HCT116 (cell line): ENCODE data around the gene C12orf75. TPM values are rescaled to one million over a fixed set of nuclear protein-coding genes. Genes with fewer than 3 reads are reported as not detected.

ENCODE experiments used
- ATAC-seq: fragments of 200-7000 bp; cut with Tn5 transposase; 2 replicates; pipeline ENCODE4 v1.9.1; 2020; ENCODE audit warnings: mild to moderate bottlenecking, moderate library complexity
- BruUV-seq: library from RNA; stranded (reverse); fragments of 400-500 nt; replicated peaks from 2 replicates; lab custom pipeline; 2021; lab: Mats Ljungman, UMichigan
- CTCF ChIA-PET: fragments of 300-600 bp; sonication (Branson Sonifier 250); formaldehyde crosslinking; loops from one replicate; lab custom pipeline; 2021; ENCODE audit warnings: antibody characterized with exemption; lab: Charles Lee
- POLR2A ChIA-PET: fragments of 300-600, 350-600 bp; sonication (Branson Sonifier 250); formaldehyde crosslinking; loops from one replicate; lab custom pipeline; 2021; ENCODE audit warnings: antibody characterized with exemption; lab: Charles Lee
- RAD21 ChIA-PET, 2 experiments: fragments of 300-600 bp; sonication (Branson Sonifier 250); formaldehyde crosslinking; loops; one replicate each; lab custom pipeline; 2023; ENCODE audit warnings: low total read pairs in 2 of 2; ENCODE audit not compliant: uncharacterized antibody in 2 of 2, unreplicated experiment in 2 of 2, low non-redundant PET in 1 of 2; lab: Charles Lee
- DNase-seq: peaks from one replicate; pipeline ENCODE4 v3.0.0-alpha.2; 2010; ENCODE audit warnings: low read depth, low spot score
- H2AFZ ChIP-seq: fragments of 200-600 bp; shearing (Covaris generic), sonication (generic); 2 replicates; pipeline ENCODE4 v1.6.1; 2017; ENCODE audit warnings: low read depth, mixed run types, mixed read lengths, antibody characterized with exemption, low read length; ENCODE audit not compliant: poor library complexity, severe bottlenecking
- H3K27ac ChIP-seq: 2 replicates; pipeline ENCODE4 v1.5.1; 2012; ENCODE audit warnings: low read depth, low read length
- H3K27me3 ChIP-seq: fragments of 200-600 bp; sonication (generic); 2 replicates; pipeline ENCODE4 v1.6.1; 2016; ENCODE audit warnings: mixed run types, low read length, mixed read lengths; ENCODE audit not compliant: insufficient read depth
- H3K36me3 ChIP-seq, 2 experiments: fragments of 200-500 bp in 1 of 2; fragments of 200-600 bp in 1 of 2; sonication (Bioruptor generic) in 1 of 2; sonication (generic) in 1 of 2; 2 replicates each; pipeline versions ENCODE4 v1.5.1 to v1.6.1; 2014 to 2016; ENCODE audit warnings: low read length in 2 of 2, inconsistent platforms in 1 of 2, mixed read lengths in 1 of 2, mixed run types in 1 of 2; ENCODE audit not compliant: insufficient read depth in 2 of 2, control insufficient read depth in 1 of 2
- H3K4me1 ChIP-seq, 2 experiments: fragments of 200-600 bp in 1 of 2; sonication (generic) in 1 of 2; 2 replicates each; pipeline versions ENCODE4 v1.5.1 to v1.6.1; 2012 to 2017; ENCODE audit warnings: low read length in 2 of 2, inconsistent platforms in 1 of 2, mild to moderate bottlenecking in 1 of 2, mixed read lengths in 1 of 2, mixed run types in 1 of 2, moderate library complexity in 1 of 2; ENCODE audit not compliant: insufficient read depth in 2 of 2, control insufficient read depth in 1 of 2
- H3K4me2 ChIP-seq: fragments of 200-600 bp; sonication (generic); 2 replicates; pipeline ENCODE4 v1.6.1; 2017; ENCODE audit warnings: mixed run types, low read length, mixed read lengths
- H3K4me3 ChIP-seq, 2 experiments: fragments of 200-600 bp in 1 of 2; sonication (generic) in 1 of 2; replicated peaks in 1 of 2; 2 replicates each; pipeline ENCODE4 v1.5.1; 2011 to 2016; ENCODE audit warnings: low read length in 2 of 2, control low read depth in 1 of 2, low read depth in 1 of 2, mild to moderate bottlenecking in 1 of 2, mixed read lengths in 1 of 2, mixed run types in 1 of 2
- H3K79me2 ChIP-seq: fragments of 200-600 bp; sonication (generic); 2 replicates; pipeline ENCODE4 v1.6.1; 2017; ENCODE audit warnings: mild to moderate bottlenecking, mixed run types, low read length, moderate library complexity, mixed read lengths; ENCODE audit not compliant: insufficient read depth
- H3K9ac ChIP-seq: fragments of 200-600 bp; sonication (generic); 2 replicates; pipeline ENCODE4 v1.6.1; 2016; ENCODE audit warnings: low read length, mixed read lengths
- H3K9me2 ChIP-seq: fragments of 200-600 bp; sonication (generic), shearing (Covaris generic); 2 replicates; pipeline ENCODE4 v1.6.1; 2017; ENCODE audit warnings: mixed run types, mild to moderate bottlenecking, moderate library complexity; ENCODE audit not compliant: insufficient read depth
- H3K9me3 ChIP-seq, 2 experiments: fragments of 200-500 bp in 1 of 2; fragments of 200-600 bp in 1 of 2; sonication (Bioruptor generic) in 1 of 2; sonication (generic) in 1 of 2; 2 replicates each; pipeline ENCODE4 v1.6.1; 2014 to 2017; ENCODE audit warnings: low read length in 2 of 2, mixed read lengths in 2 of 2, inconsistent platforms in 1 of 2, low read depth in 1 of 2, mild to moderate bottlenecking in 1 of 2, mixed run types in 1 of 2, moderate library complexity in 1 of 2; ENCODE audit not compliant: control insufficient read depth in 1 of 2, insufficient read depth in 1 of 2
- H4K20me1 ChIP-seq: fragments of 200-600 bp; sonication (generic), shearing (Covaris generic); 2 replicates; pipeline ENCODE4 v1.6.1; 2017; ENCODE audit warnings: mixed run types, mild to moderate bottlenecking, moderate library complexity; ENCODE audit not compliant: insufficient read depth
- ATF3 ChIP-seq: IDR thresholded peaks from 2 replicates; pipeline ENCODE4 v1.6.1; 2012
- CBX3 ChIP-seq: IDR thresholded peaks from 2 replicates; pipeline ENCODE4 v1.6.1; 2012; ENCODE audit warnings: low read depth
- CTCF ChIP-seq, 3 experiments: fragments of 200-600 bp in 1 of 3; sonication (generic) in 1 of 3; IDR thresholded peaks in 2 of 3; conservative IDR thresholded peaks in 1 of 3; 2 replicates each; pipeline ENCODE4 v1.5.1; 2012 to 2017; ENCODE audit warnings: low read depth in 2 of 3, low read length in 2 of 3, antibody characterized with exemption in 1 of 3, borderline replicate concordance in 1 of 3, control low read depth in 1 of 3, mild to moderate bottlenecking in 1 of 3, mixed read lengths in 1 of 3, mixed run types in 1 of 3, moderate library complexity in 1 of 3; ENCODE audit not compliant: insufficient read depth in 1 of 3
- EGR1 ChIP-seq: IDR thresholded peaks from 2 replicates; pipeline ENCODE4 v1.6.1; 2012; ENCODE audit warnings: low read depth
- ELF1 ChIP-seq: IDR thresholded peaks from 2 replicates; pipeline ENCODE4 v1.6.1; 2012; ENCODE audit warnings: low read depth, borderline replicate concordance
- EZH2 ChIP-seq: fragments of 200-600 bp; sonication (generic); IDR thresholded peaks from 2 replicates; pipeline ENCODE4 v1.6.1; 2017; ENCODE audit warnings: antibody characterized with exemption, mixed run types
- EZH2phosphoT487 ChIP-seq: fragments of 200-600 bp; IDR thresholded peaks from 2 replicates; pipeline ENCODE4 v1.6.1; 2018; ENCODE audit warnings: antibody characterized with exemption, borderline replicate concordance
- FOSL1 ChIP-seq: IDR thresholded peaks from 2 replicates; pipeline ENCODE4 v1.6.1; 2012; ENCODE audit warnings: low read depth
- JUND ChIP-seq: IDR thresholded peaks from 2 replicates; pipeline ENCODE4 v1.6.1; 2012
- POLR2A ChIP-seq: IDR thresholded peaks from 2 replicates; pipeline ENCODE4 v1.7.0; 2011; ENCODE audit warnings: borderline replicate concordance; ENCODE audit not compliant: insufficient read depth, insufficient read length; ENCODE audit errors: extremely low read depth
- SIN3A ChIP-seq: IDR thresholded peaks from 2 replicates; pipeline ENCODE4 v1.6.1; 2012; ENCODE audit warnings: low read depth
- SP1 ChIP-seq: IDR thresholded peaks from 2 replicates; pipeline ENCODE4 v1.6.1; 2012; ENCODE audit warnings: low read depth
- SRF ChIP-seq: IDR thresholded peaks from 2 replicates; pipeline ENCODE4 v1.6.1; 2012; ENCODE audit warnings: low read depth
- TCF7L2 ChIP-seq: IDR thresholded peaks from 2 replicates; pipeline ENCODE4 v1.7.0; 2011; ENCODE audit warnings: borderline replicate concordance, inconsistent platforms; ENCODE audit not compliant: insufficient read depth, insufficient read length; ENCODE audit errors: extremely low read depth
- YY1 ChIP-seq: IDR thresholded peaks from 2 replicates; pipeline ENCODE4 v1.6.1; 2011; ENCODE audit warnings: low read length, low read depth, moderate library complexity, mild to moderate bottlenecking; ENCODE audit not compliant: insufficient replicate concordance; ENCODE audit errors: extremely low read depth
- ZBTB33 ChIP-seq: IDR thresholded peaks from 2 replicates; pipeline ENCODE4 v1.6.1; 2011; ENCODE audit warnings: mild to moderate bottlenecking, low read length, moderate library complexity; ENCODE audit not compliant: insufficient replicate concordance; ENCODE audit errors: extremely low read depth
- ZFX ChIP-seq: fragments of 450-650 bp; IDR thresholded peaks from 2 replicates; pipeline ENCODE4 v1.6.1; 2017
- ZNF274 ChIP-seq: fragments of 200-500 bp; sonication (Bioruptor generic); IDR thresholded peaks from 2 replicates; pipeline ENCODE4 v1.6.1; 2014; ENCODE audit warnings: mild to moderate bottlenecking, low read depth, low read length, inconsistent platforms
- intact Hi-C: fragments of 100-400 bp; cut with micrococcal nuclease; formaldehyde crosslinking; loops from 2 replicates; pipeline ENCODE4 v1.10.0; 2022
- total RNA-seq: library from RNA; stranded (reverse); gene quantifications from one replicate; pipeline ENCODE4 v1.2.1, GENCODE V29; 2021; ENCODE audit not compliant: unreplicated experiment
- TF ChIP-seq, protein P1 (sequence below): IDR thresholded peaks from 2 replicates; pipeline ENCODE4 v1.6.1; 2012

Gene C12orf75
- total RNA-seq, 1 experiment from 2014 or later = 81.0 TPM

GRCh38 chr12:105402366-105402765, 71.9 kb downstream of the C12orf75 start:
- Histone ChIP-seq H3K4me3 (no peak overlapping the region), H2AFZ (no peak overlapping the region), H3K4me2 (no peak overlapping the region), H3K36me3 (no peaks in the 10 kb centered on the region), H3K9me2 (no peaks in the 10 kb centered on the region), H3K27me3 (no peaks in the 10 kb centered on the region), H3K9ac (no peak overlapping the region), H4K20me1 (no peaks in the 10 kb centered on the region), H3K4me1 (no peaks in the 10 kb centered on the region), H3K79me2 (no peaks in the 10 kb centered on the region), H3K9me3 (no peaks in the 10 kb centered on the region), H3K27ac (no peak overlapping the region)
- RAD21 ChIA-PET = no interaction called here
- TF ChIP-seq TCF7L2 (no peak), EZH2 (no peak), EZH2phosphoT487 (no peak), SIN3A (no peak), SP1 (no peak)
- no peak for ATAC-seq
- BruUV-seq = no TSS peak
- no peak for DNase-seq
- POLR2A ChIA-PET = no interaction called here
- CTCF ChIA-PET = no interaction called here
- intact Hi-C loops = no loop called here

- no TSS peak for BruUV-seq
- H3K9me2 ChIP-seq = no peaks in the 10 kb centered on the region
- no peak overlapping the region for H3K27ac ChIP-seq
- H2AFZ ChIP-seq = no peak overlapping the region
- no peak for ATAC-seq
- no peak overlapping the region for H3K9ac ChIP-seq
- H3K36me3 ChIP-seq = no peaks in the 10 kb centered on the region
- no peaks in the 10 kb centered on the region for H4K20me1 ChIP-seq
- no peak for DNase-seq
- H3K4me1 ChIP-seq = no peaks in the 10 kb centered on the region
- CTCF ChIA-PET = no interaction called here
- intact Hi-C loops = no loop called here
- no peaks in the 10 kb centered on the region for H3K27me3 ChIP-seq
- POLR2A ChIA-PET = no interaction called here
- H3K9me3 ChIP-seq = no peaks in the 10 kb centered on the region
- RAD21 ChIA-PET = no interaction called here
- H3K4me2 ChIP-seq = no peak overlapping the region
- H3K79me2 ChIP-seq = no peaks in the 10 kb centered on the region
- no peak overlapping the region for H3K4me3 ChIP-seq
- no peak for TF ChIP-seq CTCF (IDR thresholded peaks at IDR 0.05 in 2 of 3, conservative IDR thresholded peaks at IDR 0.05 in 1 of 3; ENCODE audit: borderline replicate concordance in 1 of 3, insufficient read depth in 1 of 3, low read depth in 2 of 3, low read length in 2 of 3)
- no peak for TF ChIP-seq ELF1
- no peak for TF ChIP-seq FOSL1
- no peak for TF ChIP-seq JUND
- TF ChIP-seq, protein P1, sequence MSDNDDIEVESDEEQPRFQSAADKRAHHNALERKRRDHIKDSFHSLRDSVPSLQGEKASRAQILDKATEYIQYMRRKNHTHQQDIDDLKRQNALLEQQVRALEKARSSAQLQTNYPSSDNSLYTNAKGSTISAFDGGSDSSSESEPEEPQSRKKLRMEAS = no peak
- TF ChIP-seq YY1 = no peak
- TF ChIP-seq SRF = no peak
- TF ChIP-seq ZFX = no peak
- no peak for TF ChIP-seq SIN3A
- no peak for TF ChIP-seq ZBTB33
- TF ChIP-seq ZNF274 = no peak
- TF ChIP-seq EGR1 = no peak
- no peak for TF ChIP-seq POLR2A
- no peak for TF ChIP-seq ATF3
- TF ChIP-seq CBX3 = no peak
- TF ChIP-seq TCF7L2 = no peak
Observed at GRCh38 chr12:105403095-105403494, 72.6 kb downstream of the C12orf75 start.
